ENCODE measurements around the gene LRRC3. TPM values are rescaled to one million over a fixed set of nuclear protein-coding genes. Genes with fewer than 3 reads are reported as not detected.

Gene LRRC3
- polyA plus RNA-seq, 6 donors from 2014 or later = 0.12 to 2.0 (median 0.64) TPM

- H3K27me3 Mint-ChIP-seq = peaks cover 0 to 16% (median 0%) of the 10 kb centered on the region in 3 donors
- H3K4me1 Mint-ChIP-seq = peaks cover 4 to 10% (median 6%) of the 10 kb centered on the region in 3 donors
- no peaks in the 10 kb centered on the region for H3K36me3 Mint-ChIP-seq
- DNase-seq = no peak
- H3K27ac Mint-ChIP-seq = peak overlapping the region in 1 of 6 donors; percentile 11
- no peaks in the 10 kb centered on the region for H3K9me3 Mint-ChIP-seq
- no peak for ATAC-seq (ENCODE audit: low read depth in 2 of 2)
- peak overlapping the region in 1 of 8 donors; percentile 64 for H3K4me3 Mint-ChIP-seq
Measured at GRCh38 chr21:44508711-44509445, 53.6 kb downstream of the LRRC3 start.

DNA sequence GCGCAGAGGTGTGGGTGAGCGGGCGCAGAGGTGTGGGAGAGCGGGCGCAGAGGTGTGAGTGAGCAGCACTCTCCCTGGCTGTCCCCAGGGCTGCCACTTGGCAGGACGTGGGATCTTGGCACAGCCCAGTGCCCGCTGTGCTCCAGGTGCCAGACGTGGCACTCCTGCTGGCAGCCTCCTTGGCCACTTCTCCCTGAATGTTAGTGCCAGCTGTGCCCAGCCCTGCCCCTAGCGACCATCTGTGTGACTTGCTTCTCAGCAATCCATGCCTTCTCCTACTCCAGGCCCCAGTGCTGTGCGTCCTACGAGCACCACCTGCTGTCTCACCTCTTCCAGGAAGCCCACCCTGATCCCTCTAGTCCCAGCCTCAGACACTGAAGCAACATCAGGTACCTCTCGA, 54.2 kb downstream of the LRRC3 start:
- H3K4me1 Mint-ChIP-seq = peaks cover 0 to 6% (median 0%) of the 10 kb centered on the region in 3 donors
- no peaks in the 10 kb centered on the region for H3K36me3 Mint-ChIP-seq
- DNase-seq (no peak), ATAC-seq (ENCODE audit: low read depth in 2 of 2) (no peak)
- H3K9me3 Mint-ChIP-seq = no peaks in the 10 kb centered on the region
- peaks cover 0 to 16% (median 0%) of the 10 kb centered on the region in 3 donors for H3K27me3 Mint-ChIP-seq
- H3K27ac Mint-ChIP-seq = peak overlapping the region in 1 of 6 donors; percentile 89
- H3K4me3 Mint-ChIP-seq = peak overlapping the region in 1 of 8 donors; percentile 9

GRCh38 chr21:44510109-44510507, 54.8 kb downstream of the LRRC3 start:
- DNase-seq (no peak), ATAC-seq (ENCODE audit: low read depth in 2 of 2) (no peak)
- peaks cover 0 to 5% (median 0%) of the 10 kb centered on the region in 3 donors for H3K4me1 Mint-ChIP-seq
- H3K27ac Mint-ChIP-seq = peak overlapping the region in 1 of 6 donors; percentile 89
- no peak overlapping the region for H3K4me3 Mint-ChIP-seq
- no peaks in the 10 kb centered on the region for H3K36me3 Mint-ChIP-seq
- peaks cover 0 to 16% (median 0%) of the 10 kb centered on the region in 3 donors for H3K27me3 Mint-ChIP-seq
- H3K9me3 Mint-ChIP-seq = no peaks in the 10 kb centered on the region

DNA sequence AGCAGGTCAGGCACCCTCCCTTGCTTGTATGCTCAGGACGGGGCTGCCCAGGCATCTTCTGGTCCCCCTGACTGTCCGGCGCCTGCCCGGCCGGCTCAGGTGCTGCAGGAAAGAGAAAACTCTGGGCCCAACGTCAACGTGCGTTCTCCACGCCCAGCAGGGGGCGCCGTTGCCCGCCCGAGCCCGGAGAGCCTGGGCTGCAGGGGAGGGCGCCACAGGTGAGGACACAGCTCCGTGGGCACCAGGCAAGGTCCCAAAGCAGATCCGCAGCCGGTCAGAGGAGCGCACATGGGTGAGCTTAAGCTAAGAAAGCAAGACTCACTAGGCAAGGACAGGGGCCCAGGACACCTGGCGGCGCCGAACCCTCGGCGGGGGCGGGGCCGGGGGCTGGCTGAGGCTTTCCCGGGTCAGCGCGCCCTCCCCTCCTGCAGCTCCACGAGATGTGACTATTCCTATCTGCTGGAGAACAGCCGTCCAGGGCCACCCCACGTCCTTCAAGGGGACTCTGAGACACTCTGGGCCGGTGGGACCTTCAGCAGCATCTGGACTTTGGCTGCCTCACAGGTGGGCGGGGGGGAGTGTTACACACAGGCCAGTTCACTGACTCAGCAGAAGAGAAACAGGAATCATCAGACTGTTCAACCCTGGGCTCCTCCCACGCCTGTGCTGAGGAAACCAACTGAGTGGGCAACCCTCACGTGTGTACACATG, 55.4 kb downstream of the LRRC3 start:
- ATAC-seq (ENCODE audit: low read depth in 2 of 2) (peak; percentile 82 to 85), DNase-seq (peak; percentile 59)
- Mint-ChIP-seq H3K4me3 (peak overlapping the region in 5 of 8 donors; percentile 9 to 51 (median 29)), H3K27ac (no peak overlapping the region), H3K36me3 (no peaks in the 10 kb centered on the region), H3K4me1 (peaks cover 0 to 5% (median 0%) of the 10 kb centered on the region in 3 donors), H3K9me3 (no peaks in the 10 kb centered on the region), H3K27me3 (peaks cover 0 to 16% (median 0%) of the 10 kb centered on the region in 3 donors)

GRCh38 chr21:44511219-44511937, 56.1 kb downstream of the LRRC3 start:
- Mint-ChIP-seq H3K27ac (peak overlapping the region in 1 of 6 donors; percentile 69), H3K9me3 (no peaks in the 10 kb centered on the region), H3K4me3 (peak overlapping the region in 3 of 8 donors; percentile 16 to 59 (median 47)), H3K4me1 (peaks cover 0 to 5% (median 0%) of the 10 kb centered on the region in 3 donors), H3K27me3 (peaks cover 0 to 16% (median 0%) of the 10 kb centered on the region in 3 donors), H3K36me3 (no peaks in the 10 kb centered on the region)
- DNase-seq (no peak), ATAC-seq (ENCODE audit: low read depth in 2 of 2) (no peak)

Other genes starting within 250 kb of the LRRC3 start
- gene ICOSLG, start 214.6 kb upstream of the LRRC3 start, polyA plus RNA-seq (ENCODE audit: low read depth in 6 of 6) = 10 to 100 TPM in 4 of 6 donors, 1 to 10 TPM in 2; 5.1 to 33.1 (median 13.9) TPM
- gene DNMT3L, start 193.6 kb upstream of the LRRC3 start, polyA plus RNA-seq (ENCODE audit: low read depth in 6 of 6) = not detected
- gene AIRE, start 169.6 kb upstream of the LRRC3 start, polyA plus RNA-seq (ENCODE audit: low read depth in 6 of 6) = 1 to 10 TPM in 2 of 6 donors, under 1 TPM in 4; 0.34 to 1.7 (median 0.77) TPM
- gene PFKL, start 155.5 kb upstream of the LRRC3 start, polyA plus RNA-seq (ENCODE audit: low read depth in 6 of 6) = 100 to 1,000 TPM; 165 to 210 (median 189) TPM
- gene CFAP410, start 116.1 kb upstream of the LRRC3 start, polyA plus RNA-seq (ENCODE audit: low read depth in 6 of 6) = 10 to 100 TPM; 28.1 to 44.6 (median 35.1) TPM
- 1 to 10 TPM in 5 of 6 donors, under 1 TPM in 1; 0.48 to 4.8 (median 2.6) TPM for gene TRPM2, start 101.9 kb upstream of the LRRC3 start, polyA plus RNA-seq (ENCODE audit: low read depth in 6 of 6)
- gene KRTAP10-1, start 84.7 kb downstream of the LRRC3 start, polyA plus RNA-seq (ENCODE audit: low read depth in 6 of 6) = not detected
- gene KRTAP10-2, start 96.0 kb downstream of the LRRC3 start, polyA plus RNA-seq (ENCODE audit: low read depth in 6 of 6) = not detected
- not detected for gene KRTAP10-3, start 103.3 kb downstream of the LRRC3 start, polyA plus RNA-seq (ENCODE audit: low read depth in 6 of 6)
- not detected for gene KRTAP10-4, start 118.2 kb downstream of the LRRC3 start, polyA plus RNA-seq (ENCODE audit: low read depth in 6 of 6)
- not detected for gene KRTAP10-5, start 125.1 kb downstream of the LRRC3 start, polyA plus RNA-seq (ENCODE audit: low read depth in 6 of 6)
- not detected for gene KRTAP10-6, start 137.0 kb downstream of the LRRC3 start, polyA plus RNA-seq (ENCODE audit: low read depth in 6 of 6)
- gene KRTAP10-7, start 145.1 kb downstream of the LRRC3 start, polyA plus RNA-seq (ENCODE audit: low read depth in 6 of 6) = not detected
- gene KRTAP10-8, start 156.6 kb downstream of the LRRC3 start, polyA plus RNA-seq (ENCODE audit: low read depth in 6 of 6) = not detected
- gene KRTAP10-9, start 171.6 kb downstream of the LRRC3 start, polyA plus RNA-seq (ENCODE audit: low read depth in 6 of 6) = not detected
- not detected for gene KRTAP10-10, start 181.8 kb downstream of the LRRC3 start, polyA plus RNA-seq (ENCODE audit: low read depth in 6 of 6)
- not detected for gene KRTAP10-11, start 190.9 kb downstream of the LRRC3 start, polyA plus RNA-seq (ENCODE audit: low read depth in 6 of 6)
- gene KRTAP12-4, start 199.1 kb downstream of the LRRC3 start, polyA plus RNA-seq (ENCODE audit: low read depth in 6 of 6) = not detected
- not detected for gene KRTAP12-3, start 202.4 kb downstream of the LRRC3 start, polyA plus RNA-seq (ENCODE audit: low read depth in 6 of 6)
- gene KRTAP12-2, start 211.4 kb downstream of the LRRC3 start, polyA plus RNA-seq (ENCODE audit: low read depth in 6 of 6) = not detected
- not detected for gene KRTAP12-1, start 226.7 kb downstream of the LRRC3 start, polyA plus RNA-seq (ENCODE audit: low read depth in 6 of 6)
- not detected for gene KRTAP10-12, start 241.7 kb downstream of the LRRC3 start, polyA plus RNA-seq (ENCODE audit: low read depth in 6 of 6)

Data from naive B cell (primary cell).